H1 (cell line): Measurements from ENCODE around the gene ITPR1. TPM values are rescaled to one million over a fixed set of nuclear protein-coding genes. Genes with fewer than 3 reads are reported as not detected.
A peak's percentile ranks its signal among the peaks of the same experiment; 100 is the strongest.

Experiments
- CTCF ChIA-PET: fragments of 300-600 bp; sonication (Branson Sonifier 250); formaldehyde crosslinking; loops from one replicate; lab custom pipeline; 2021; ENCODE audit not compliant: partially characterized antibody; lab: Charles Lee
- POLR2A ChIA-PET: fragments of 300-600 bp; sonication (Branson Sonifier 250); formaldehyde crosslinking; loops from one replicate; lab custom pipeline; 2021; ENCODE audit warnings: inconsistent platforms; ENCODE audit not compliant: partially characterized antibody; lab: Charles Lee
- DNase-seq, 2 experiments: peaks; one replicate each; pipeline versions ENCODE4 v3.0.0 to v3.0.0-alpha.2; 2010 to 2022; ENCODE audit warnings: low spot score in 2 of 2, low read depth in 1 of 2, mixed read lengths in 1 of 2
- FAIRE-seq: peaks from 2 replicates; lab custom pipeline; 2011; peaks lifted over from hg19 to GRCh38; lab: Jason Lieb, UNC
- H2AFZ ChIP-seq: 2 replicates; pipeline ENCODE4 v1.8.1; 2012; ENCODE audit warnings: low read length, inconsistent platforms
- H2AK5ac ChIP-seq: 2 replicates; pipeline ENCODE4 v1.6.1; 2013; ENCODE audit warnings: low read depth, low read length
- H2BK120ac ChIP-seq: replicated peaks from 2 replicates; pipeline ENCODE3; 2013; ENCODE audit warnings: low read depth, low read length, inconsistent platforms
- H2BK12ac ChIP-seq: 2 replicates; pipeline ENCODE4 v1.6.1; 2013; ENCODE audit warnings: low read depth, low read length
- H2BK15ac ChIP-seq: 2 replicates; pipeline ENCODE4 v1.6.1; 2013; ENCODE audit warnings: low read length
- H2BK20ac ChIP-seq: 2 replicates; pipeline ENCODE4 v1.6.1; 2013; ENCODE audit warnings: low read length
- H2BK5ac ChIP-seq: 2 replicates; pipeline ENCODE4 v1.6.1; 2013; ENCODE audit warnings: low read depth, low read length
- H3K14ac ChIP-seq: 2 replicates; pipeline ENCODE4 v1.6.1; 2013; ENCODE audit warnings: inconsistent platforms; ENCODE audit not compliant: insufficient read length
- H3K18ac ChIP-seq: 2 replicates; pipeline ENCODE4 v1.6.1; 2013; ENCODE audit warnings: low read length; ENCODE audit errors: extremely low read depth
- H3K23ac ChIP-seq: 2 replicates; pipeline ENCODE4 v1.6.1; 2013; ENCODE audit warnings: inconsistent platforms; ENCODE audit not compliant: insufficient read length
- H3K23me2 ChIP-seq: 2 replicates; pipeline ENCODE4 v1.6.1; 2013; ENCODE audit warnings: low read depth, low read length
- H3K27ac ChIP-seq: 2 replicates; pipeline ENCODE4 v1.6.1; 2011; ENCODE audit warnings: low read depth, low read length, inconsistent platforms
- H3K27me3 ChIP-seq, 4 experiments: replicated peaks in 1 of 4; 1 replicate in 1 of 4; 2 replicates in 3 of 4; pipeline versions ENCODE4 v1.6.1 to v1.8.1; 2011 to 2013; ENCODE audit warnings: low read length in 3 of 4, mild to moderate bottlenecking in 3 of 4, inconsistent platforms in 2 of 4, mixed read lengths in 2 of 4, moderate library complexity in 1 of 4; ENCODE audit not compliant: control insufficient read depth in 3 of 4, insufficient read depth in 3 of 4; ENCODE audit errors: extremely low read depth in 1 of 4
- H3K36me3 ChIP-seq, 4 experiments: 2 replicates each; pipeline versions ENCODE4 v1.6.1 to v1.8.1; 2011 to 2013; ENCODE audit warnings: mild to moderate bottlenecking in 4 of 4, low read length in 3 of 4, moderate library complexity in 2 of 4, control low read depth in 1 of 4, inconsistent platforms in 1 of 4; ENCODE audit not compliant: insufficient read depth in 4 of 4, control insufficient read depth in 2 of 4
- H3K4ac ChIP-seq: replicated peaks from 2 replicates; pipeline ENCODE3; 2013; ENCODE audit warnings: low read length, low read depth, mixed read lengths, inconsistent platforms; ENCODE audit not compliant: insufficient read length
- H3K4me1 ChIP-seq, 4 experiments: replicated peaks in 1 of 4; 1 replicate in 1 of 4; 2 replicates in 3 of 4; pipeline versions ENCODE4 v1.6.1 to v1.8.1; 2011 to 2013; ENCODE audit warnings: low read length in 3 of 4, inconsistent platforms in 2 of 4, mixed read lengths in 1 of 4; ENCODE audit not compliant: insufficient read depth in 4 of 4, control insufficient read depth in 3 of 4
- H3K4me2 ChIP-seq, 2 experiments: 2 replicates each; pipeline versions ENCODE4 v1.6.1 to v1.8.1; 2011 to 2013; ENCODE audit warnings: low read depth in 2 of 2, low read length in 2 of 2, control low read depth in 1 of 2, inconsistent platforms in 1 of 2, mild to moderate bottlenecking in 1 of 2; ENCODE audit not compliant: insufficient read depth in 1 of 2
- H3K4me3 ChIP-seq, 4 experiments: fragments of 200-600, 300-600 bp in 1 of 4; sonication (generic), shearing (Covaris generic), sonication (Bioruptor Twin) in 1 of 4; 2 replicates each; pipeline versions ENCODE4 v1.5.1 to v1.8.1; 2011 to 2016; ENCODE audit warnings: low read length in 4 of 4, low read depth in 3 of 4, control low read depth in 2 of 4, inconsistent platforms in 2 of 4, mild to moderate bottlenecking in 2 of 4, mixed read lengths in 1 of 4, moderate library complexity in 1 of 4; ENCODE audit not compliant: insufficient read depth in 2 of 4; ENCODE audit errors: extremely low read depth in 1 of 4
- H3K56ac ChIP-seq: replicated peaks from 2 replicates; pipeline ENCODE3; 2013; ENCODE audit warnings: low read depth, mild to moderate bottlenecking, mixed read lengths, low read length, inconsistent platforms; ENCODE audit not compliant: insufficient read length
- H3K79me1 ChIP-seq: 2 replicates; pipeline ENCODE4 v1.6.1; 2013; ENCODE audit warnings: low read depth, low read length, control low read depth
- H3K79me2 ChIP-seq, 2 experiments: 2 replicates each; pipeline versions ENCODE4 v1.6.1 to v1.8.1; 2012 to 2013; ENCODE audit warnings: low read length in 2 of 2, mild to moderate bottlenecking in 2 of 2, inconsistent platforms in 1 of 2; ENCODE audit not compliant: insufficient read depth in 2 of 2, control insufficient read depth in 1 of 2
- H3K9ac ChIP-seq, 4 experiments: replicated peaks in 1 of 4; 1 replicate in 1 of 4; 2 replicates in 3 of 4; pipeline versions ENCODE4 v1.6.1 to v1.8.1; 2011 to 2013; ENCODE audit warnings: low read depth in 3 of 4, low read length in 3 of 4, control low read depth in 2 of 4, mild to moderate bottlenecking in 2 of 4, moderate library complexity in 2 of 4, inconsistent platforms in 1 of 4; ENCODE audit errors: extremely low read depth in 1 of 4
- H3K9me3 ChIP-seq, 2 experiments: 2 replicates each; pipeline versions ENCODE4 v1.6.1 to v1.8.1; 2012 to 2013; ENCODE audit warnings: mild to moderate bottlenecking in 2 of 2, moderate library complexity in 2 of 2, control low read depth in 1 of 2, inconsistent platforms in 1 of 2, low read depth in 1 of 2, low read length in 1 of 2, mixed read lengths in 1 of 2; ENCODE audit not compliant: insufficient read depth in 2 of 2
- H4K20me1 ChIP-seq, 2 experiments: replicated peaks in 1 of 2; 2 replicates each; pipeline versions ENCODE3 to v1.8.1; 2011 to 2013; ENCODE audit warnings: inconsistent platforms in 2 of 2, low read length in 2 of 2, mild to moderate bottlenecking in 1 of 2; ENCODE audit not compliant: insufficient read depth in 2 of 2, control insufficient read depth in 1 of 2
- H4K5ac ChIP-seq: 2 replicates; pipeline ENCODE4 v1.6.1; 2013; ENCODE audit warnings: low read length, low read depth, mixed read lengths, inconsistent platforms; ENCODE audit not compliant: insufficient read length
- H4K8ac ChIP-seq: 2 replicates; pipeline ENCODE4 v1.8.0; 2013; ENCODE audit warnings: mild to moderate bottlenecking, moderate library complexity, low read length, inconsistent platforms; ENCODE audit not compliant: insufficient read depth; ENCODE audit errors: extremely low read depth
- H4K91ac ChIP-seq: replicated peaks from 2 replicates; pipeline ENCODE3; 2013; ENCODE audit warnings: low read length, mixed read lengths, inconsistent platforms; ENCODE audit not compliant: insufficient read length
- CBX8 ChIP-seq: fragments of 300-800, 300-1000 bp; sonication (generic); IDR thresholded peaks from 2 replicates; pipeline ENCODE4 v1.7.1; 2016; ENCODE audit warnings: low read depth, low read length, borderline replicate concordance
- CHD2 ChIP-seq: IDR thresholded peaks from 2 replicates; pipeline ENCODE4 v1.6.1; 2012; ENCODE audit warnings: low read length, improper control_type of control experiment
- GABPA ChIP-seq: IDR thresholded peaks from 2 replicates; pipeline ENCODE4 v1.6.1; 2011; ENCODE audit warnings: mild to moderate bottlenecking, low read length, moderate library complexity, borderline replicate concordance; ENCODE audit not compliant: insufficient read depth
- HDAC6 ChIP-seq: IDR thresholded peaks from one replicate; pipeline ENCODE4 v1.7.1; 2012; ENCODE audit warnings: low read depth, mild to moderate bottlenecking, inconsistent platforms, low read length, moderate library complexity
- MAFK ChIP-seq: IDR thresholded peaks from 2 replicates; pipeline ENCODE4 v1.6.1; 2012; ENCODE audit warnings: low read depth, mild to moderate bottlenecking, improper control_type of control experiment, low read length
- POU5F1 ChIP-seq: IDR thresholded peaks from 2 replicates; pipeline ENCODE4 v1.6.1; 2011; ENCODE audit warnings: low read depth, mild to moderate bottlenecking, low read length, moderate library complexity
- RAD21 ChIP-seq, 2 experiments: IDR thresholded peaks in 1 of 2; conservative IDR thresholded peaks in 1 of 2; 2 replicates each; pipeline ENCODE4 v1.6.1; 2011; ENCODE audit warnings: low read depth in 2 of 2, low read length in 2 of 2, improper control_type of control experiment in 1 of 2, inconsistent platforms in 1 of 2, mild to moderate bottlenecking in 1 of 2, moderate library complexity in 1 of 2
- SIX5 ChIP-seq: IDR thresholded peaks from 2 replicates; pipeline ENCODE4 v1.6.1; 2011; ENCODE audit warnings: mild to moderate bottlenecking, low read depth, low read length
- SP4 ChIP-seq: IDR thresholded peaks from 2 replicates; pipeline ENCODE4 v1.6.1; 2012; ENCODE audit warnings: low read length, inconsistent platforms
- TAF1 ChIP-seq: IDR thresholded peaks from 2 replicates; pipeline ENCODE4 v1.6.1; 2011; ENCODE audit warnings: mild to moderate bottlenecking, low read depth, low read length
- WGBS, 2 experiments: shearing (Covaris generic) in 1 of 2; methylation state at CpG; one replicate each; pipeline versions ENCODE4 v1.1.6 to v1.1.7; 2013 to 2015; ENCODE audit warnings: low lambda C conversion rate in 2 of 2, mixed read lengths in 2 of 2, inconsistent platforms in 1 of 2, low coverage in 1 of 2, missing lambda C conversion rate in 1 of 2; ENCODE audit not compliant: insufficient replicate concordance in 2 of 2, insufficient coverage in 1 of 2, insufficient read length in 1 of 2; ENCODE audit errors: extremely low coverage in 1 of 2, missing lambda C conversion rate in 1 of 2; 5-methylcytosine and 5-hydroxymethylcytosine counted together
- polyA plus RNA-seq, 7 experiments: library from polyadenylated mRNA; depleted of rRNA in 3 of 7; stranded (reverse) in 5 of 7; unstranded in 2 of 7; fragments of >200 nt in 5 of 7; fragments of 200-250 nt in 2 of 7; gene quantifications; 1 replicate in 5 of 7; 2 replicates in 1 of 7; 4 replicates in 1 of 7; pipeline versions ENCODE4 v1.2.1 to v1.2.3, GENCODE V29; 2011 to 2013; ENCODE audit warnings: missing spikeins in 2 of 7, mixed read lengths in 2 of 7
- total RNA-seq: library from RNA; stranded (reverse); fragmentation: NEBNext Ultra II Directional; extraction: Animal tissue kit (Norgen Biotek cat#: 25700); gene quantifications from 2 replicates; pipeline ENCODE4 v1.2.1, GENCODE V29; 2021
- TF ChIP-seq, protein P1 (sequence below): IDR thresholded peaks from 2 replicates; pipeline ENCODE4 v1.6.1; 2011; ENCODE audit warnings: low read depth, mild to moderate bottlenecking, low read length; ENCODE audit not compliant: insufficient read depth

The ITPR1 gene
- total and polyA plus RNA-seq, 2 of the 8 experiments (the other 6 are each of a cell fraction or from before 2014, with no cell fraction given), result 2.5 to 16.3 TPM

DNA sequence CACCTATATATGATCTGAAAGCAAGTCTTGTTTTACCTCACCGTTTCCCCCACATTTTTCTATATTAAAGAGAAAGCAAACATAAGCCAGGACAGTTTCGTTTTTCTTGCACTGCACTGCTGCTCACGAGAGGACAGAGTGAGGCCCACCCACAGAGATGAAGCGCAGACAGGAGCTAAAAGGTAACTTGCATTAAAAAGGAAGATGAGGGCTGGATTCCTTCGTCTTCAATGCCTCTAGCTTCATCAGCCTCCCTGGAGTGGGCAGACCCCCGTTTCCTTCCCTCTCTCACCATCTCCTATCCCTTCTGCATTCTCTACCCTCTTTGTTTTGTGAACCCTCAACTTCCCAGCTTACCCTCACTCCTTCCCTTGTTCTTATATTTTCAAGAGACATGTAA lies 45.0 kb upstream of the ITPR1 start:
- TF ChIP-seq, protein P1, sequence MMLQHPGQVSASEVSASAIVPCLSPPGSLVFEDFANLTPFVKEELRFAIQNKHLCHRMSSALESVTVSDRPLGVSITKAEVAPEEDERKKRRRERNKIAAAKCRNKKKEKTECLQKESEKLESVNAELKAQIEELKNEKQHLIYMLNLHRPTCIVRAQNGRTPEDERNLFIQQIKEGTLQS, result no peak
- TF ChIP-seq POU5F1, result no peak
- no peak for TF ChIP-seq MAFK
- no peak for TF ChIP-seq CHD2
- no peak for TF ChIP-seq GABPA
- TF ChIP-seq HDAC6, result no peak
- no peak for TF ChIP-seq RAD21 (IDR thresholded peaks at IDR 0.05 in 1 of 2, conservative IDR thresholded peaks at IDR 0.05 in 1 of 2; ENCODE audit: low read depth in 2 of 2, low read length in 2 of 2)
- no peak for TF ChIP-seq CBX8
- TF ChIP-seq SP4, result no peak
- no peak for TF ChIP-seq SIX5
- TF ChIP-seq TAF1, result no peak
- H3K4me1 ChIP-seq, result peaks cover 0 to 7% (median 6%) of the 10 kb centered on the region in 4 experiments; a peak in 4 of 7 replicates
- H3K18ac ChIP-seq, result no peak overlapping the region
- no peak overlapping the region for H2BK12ac ChIP-seq
- H3K36me3 ChIP-seq, result peaks cover 0 to 3% (median 0%) of the 10 kb centered on the region in 4 experiments; a peak in 1 of 8 replicates
- H3K23me2 ChIP-seq, result no peaks in the 10 kb centered on the region; the same call in 1 of the 2 replicates
- no peak overlapping the region for H2AFZ ChIP-seq
- H3K14ac ChIP-seq, result no peak overlapping the region
- no peaks in the 10 kb centered on the region for H3K27me3 ChIP-seq
- no peaks in the 10 kb centered on the region for H3K79me1 ChIP-seq
- H3K9ac ChIP-seq, result no peak overlapping the region; a peak in 1 of 7 replicates
- H2BK5ac ChIP-seq, result no peak overlapping the region
- H3K23ac ChIP-seq, result no peak overlapping the region
- CTCF ChIA-PET, result interaction anchor here (0.9 to 2.3 kb wide), 8 partner anchors 10 to 185 kb away, joined by 3 to 12 read pairs (median 4); no protein-coding TSS in a partner anchor
- H2AK5ac ChIP-seq, result no peak overlapping the region
- POLR2A ChIA-PET, result interaction anchor here (0.9 to 3.1 kb wide), 3 partner anchors 13 to 45 kb away, joined by 3 to 11 read pairs (median 11); partner anchors contain the start of genes ITPR1 and SUMF1
- peak overlapping the region in 1 of 4 experiments; percentile 18; a peak in 1 of 8 replicates for H3K4me3 ChIP-seq
- no peak for DNase-seq
- no peak overlapping the region for H4K8ac ChIP-seq
- no peak overlapping the region for H4K5ac ChIP-seq
- WGBS, 2 experiments, result 28% methylated on average over 6 of the region's 6 CpGs; no CpG with 5 or more reads in 1 of the 2 experiments
- no peak overlapping the region for H2BK15ac ChIP-seq
- H3K79me2 ChIP-seq, result no peaks in the 10 kb centered on the region; a peak in 1 of 4 replicates
- H2BK20ac ChIP-seq, result no peak overlapping the region
- no peaks in the 10 kb centered on the region for H3K9me3 ChIP-seq
- no peak for FAIRE-seq
- no peak overlapping the region for H2BK120ac ChIP-seq
- peak overlapping the region; percentile 44 to 48 for H3K4me2 ChIP-seq
- H3K56ac ChIP-seq, result no peak overlapping the region
- no peak overlapping the region for H3K4ac ChIP-seq
- no peak overlapping the region for H4K91ac ChIP-seq
- no peak overlapping the region for H3K27ac ChIP-seq
- H4K20me1 ChIP-seq, result peaks cover 0 to 2% of the 10 kb centered on the region in 2 experiments
